Activated CD8-positive, alpha-beta T cell treated with anti-CD3 and anti-CD28 coated beads for 36 hours (primary cell): ENCODE measurements around the gene USP15. TPM values are rescaled to one million over a fixed set of nuclear protein-coding genes. Genes with fewer than 3 reads are reported as not detected.

ENCODE experiments used
- ATAC-seq: fragments of 200-7000 bp; cut with Tn5 transposase; one replicate; pipeline ENCODE4 v1.10.0; 2021; ENCODE audit warnings: mild to moderate bottlenecking, moderate library complexity
- CTCF ChIA-PET: fragments of 350-600 bp; sonication (Branson Sonifier 250); formaldehyde crosslinking; loops from one replicate; lab custom pipeline; 2021; ENCODE audit warnings: antibody characterized with exemption; lab: Charles Lee
- POLR2A ChIA-PET: fragments of 350-600 bp; sonication (Branson Sonifier 250); formaldehyde crosslinking; loops from one replicate; lab custom pipeline; 2021; ENCODE audit warnings: antibody characterized with exemption; lab: Charles Lee
- DNase-seq: peaks from one replicate; pipeline ENCODE4 v3.0.0-alpha.2; 2020
- H3K27ac Mint-ChIP-seq: one replicate; pipeline ENCODE4 v1.8.0; 2021; ENCODE audit warnings: mild to moderate bottlenecking, mixed read lengths
- H3K27me3 Mint-ChIP-seq: one replicate; pipeline ENCODE4 v1.8.0; 2021; ENCODE audit warnings: mixed read lengths
- H3K36me3 Mint-ChIP-seq: one replicate; pipeline ENCODE4 v1.8.0; 2021; ENCODE audit warnings: low read depth, mixed read lengths
- H3K4me1 Mint-ChIP-seq: one replicate; pipeline ENCODE4 v1.8.0; 2021; ENCODE audit warnings: low read depth, mixed read lengths
- H3K4me3 Mint-ChIP-seq: one replicate; pipeline ENCODE4 v1.8.0; 2021; ENCODE audit warnings: mild to moderate bottlenecking, moderate library complexity, mixed read lengths
- H3K9me3 Mint-ChIP-seq: one replicate; pipeline ENCODE4 v1.8.0; 2021; ENCODE audit warnings: mixed read lengths
- intact Hi-C: fragments of 100-400 bp; cut with micrococcal nuclease; formaldehyde crosslinking; loops from one replicate; pipeline ENCODE4 v1.10.0; 2022
- total RNA-seq, 2 experiments: library from RNA; stranded (reverse); gene quantifications; one replicate each; pipeline ENCODE4 v1.2.3, GENCODE V29; 2021
- TF ChIP-seq, protein P1 (sequence below): fragments of 200-600 bp; IDR thresholded peaks from one replicate; pipeline ENCODE4 v1.8.0; 2022; ENCODE audit warnings: antibody characterized with exemption, mild to moderate bottlenecking

Gene USP15
- total RNA-seq, 2 experiments from 2014 or later, result 112 to 118 TPM

GRCh38 chr12:62435303-62436163 lies 175.3 kb downstream of the USP15 start:
- Mint-ChIP-seq H3K27me3 (peaks cover 20% of the 10 kb centered on the region), H3K27ac (no peak overlapping the region), H3K9me3 (no peaks in the 10 kb centered on the region), H3K4me1 (peaks cover 6% of the 10 kb centered on the region), H3K4me3 (peak overlapping the region; percentile 68), H3K36me3 (no peaks in the 10 kb centered on the region)
- DNase-seq (peak; percentile 66), ATAC-seq (peak; percentile 86)
- TF ChIP-seq, protein P1, sequence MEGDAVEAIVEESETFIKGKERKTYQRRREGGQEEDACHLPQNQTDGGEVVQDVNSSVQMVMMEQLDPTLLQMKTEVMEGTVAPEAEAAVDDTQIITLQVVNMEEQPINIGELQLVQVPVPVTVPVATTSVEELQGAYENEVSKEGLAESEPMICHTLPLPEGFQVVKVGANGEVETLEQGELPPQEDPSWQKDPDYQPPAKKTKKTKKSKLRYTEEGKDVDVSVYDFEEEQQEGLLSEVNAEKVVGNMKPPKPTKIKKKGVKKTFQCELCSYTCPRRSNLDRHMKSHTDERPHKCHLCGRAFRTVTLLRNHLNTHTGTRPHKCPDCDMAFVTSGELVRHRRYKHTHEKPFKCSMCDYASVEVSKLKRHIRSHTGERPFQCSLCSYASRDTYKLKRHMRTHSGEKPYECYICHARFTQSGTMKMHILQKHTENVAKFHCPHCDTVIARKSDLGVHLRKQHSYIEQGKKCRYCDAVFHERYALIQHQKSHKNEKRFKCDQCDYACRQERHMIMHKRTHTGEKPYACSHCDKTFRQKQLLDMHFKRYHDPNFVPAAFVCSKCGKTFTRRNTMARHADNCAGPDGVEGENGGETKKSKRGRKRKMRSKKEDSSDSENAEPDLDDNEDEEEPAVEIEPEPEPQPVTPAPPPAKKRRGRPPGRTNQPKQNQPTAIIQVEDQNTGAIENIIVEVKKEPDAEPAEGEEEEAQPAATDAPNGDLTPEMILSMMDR, result peak; percentile 63
- intact Hi-C loops, result loop anchor here (5.0 kb wide), 1 partner anchor 377 kb away; no protein-coding TSS in a partner anchor
- POLR2A ChIA-PET, result interaction anchor here (1.5 kb wide), 1 partner anchor 371 kb away, joined by 4 read pairs; no protein-coding TSS in a partner anchor
- CTCF ChIA-PET, result interaction anchor here (0.6 to 5.3 kb wide), 25 partner anchors 8 to 377 kb away, joined by 3 to 128 read pairs (median 3); partner anchors contain the start of gene MON2

DNA sequence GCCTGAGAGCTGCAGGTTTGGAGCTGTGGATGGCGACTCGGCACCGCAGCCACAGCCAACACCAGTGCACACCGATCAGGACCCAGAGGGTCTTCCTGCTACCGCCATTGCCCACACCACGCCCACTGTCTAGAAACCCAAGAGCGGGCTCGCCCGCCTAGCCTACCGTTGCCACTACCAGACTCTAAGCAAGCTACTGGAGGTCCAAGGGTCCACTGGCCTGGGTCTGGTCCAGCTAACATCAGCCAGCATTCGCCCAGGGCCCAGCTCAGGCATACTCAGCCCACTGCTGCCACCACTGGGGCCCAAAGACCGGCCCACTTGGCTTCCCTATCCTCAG lies 175.9 kb downstream of the USP15 start:
- intact Hi-C loops, result loop anchor here (5.0 kb wide), 1 partner anchor 376 kb away; no protein-coding TSS in a partner anchor
- H3K4me1 Mint-ChIP-seq, result peaks cover 6% of the 10 kb centered on the region
- DNase-seq, result no peak
- no peak overlapping the region for H3K4me3 Mint-ChIP-seq
- H3K36me3 Mint-ChIP-seq, result peaks cover 4% of the 10 kb centered on the region
- CTCF ChIA-PET, result interaction anchor here (0.8 to 5.3 kb wide), 9 partner anchors 14 to 360 kb away, joined by 3 to 128 read pairs (median 3); partner anchors contain the start of gene MON2
- TF ChIP-seq, protein P1, result no peak
- no peak for ATAC-seq
- POLR2A ChIA-PET, result interaction anchor here (1.5 kb wide), 1 partner anchor 371 kb away, joined by 4 read pairs; no protein-coding TSS in a partner anchor
- peaks cover 5% of the 10 kb centered on the region for H3K9me3 Mint-ChIP-seq
- H3K27me3 Mint-ChIP-seq, result peaks cover 18% of the 10 kb centered on the region
- no peak overlapping the region for H3K27ac Mint-ChIP-seq

- CTCF ChIA-PET, result interaction anchor here (0.6 to 5.3 kb wide), 47 partner anchors 9 to 375 kb away, joined by 3 to 128 read pairs (median 4); partner anchors contain the start of gene MON2
- POLR2A ChIA-PET, result no interaction called here
- DNase-seq (peak; percentile 66), ATAC-seq (no peak)
- Mint-ChIP-seq H3K4me3 (no peak overlapping the region), H3K27ac (no peak overlapping the region), H3K4me1 (peaks cover 6% of the 10 kb centered on the region), H3K9me3 (peaks cover 17% of the 10 kb centered on the region), H3K36me3 (peaks cover 5% of the 10 kb centered on the region), H3K27me3 (peaks cover 12% of the 10 kb centered on the region)
- intact Hi-C loops, result loop anchor here (1.0 to 5.0 kb wide), 2 partner anchors 356 to 374 kb away; no protein-coding TSS in a partner anchor
- TF ChIP-seq, protein P1, result peak; percentile 83
These were observed 178.0 kb downstream of the USP15 start for GRCh38 chr12:62438098-62438692.

DNA sequence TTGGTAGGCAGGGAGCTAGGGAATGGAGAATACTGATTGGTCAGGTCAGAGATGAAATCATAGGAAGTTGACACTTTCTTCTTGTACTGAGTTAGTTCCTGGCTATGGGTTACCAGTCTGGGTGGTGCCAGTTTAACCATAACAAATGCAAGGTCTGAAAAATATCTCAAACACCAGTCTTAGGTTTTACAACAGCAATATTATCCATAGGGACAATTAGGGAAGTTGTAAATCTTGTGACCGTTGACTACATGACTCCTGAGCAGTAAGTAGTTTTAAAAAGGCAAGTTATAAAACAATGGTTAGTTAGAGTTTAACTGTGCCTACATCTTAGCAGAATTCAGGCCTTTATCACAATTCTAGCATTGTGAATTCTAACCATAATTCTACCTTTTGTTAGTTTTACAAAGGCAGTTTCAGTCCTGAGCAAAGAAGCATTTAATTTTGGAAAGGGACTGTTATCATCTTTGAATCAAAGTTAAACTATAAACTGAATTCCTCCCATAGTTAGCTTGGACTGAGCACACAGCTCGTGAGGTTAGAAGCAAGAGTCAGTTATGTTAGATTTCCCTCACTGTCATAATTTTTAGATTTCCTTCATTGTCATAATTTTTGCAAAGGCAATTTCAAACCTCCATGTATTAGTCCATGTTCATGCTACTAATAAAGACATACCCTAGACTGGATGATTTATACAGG lies 186.7 kb downstream of the USP15 start:
- TF ChIP-seq, protein P1, result no peak
- DNase-seq, result no peak
- Mint-ChIP-seq H3K9me3 (peaks cover 20% of the 10 kb centered on the region), H3K4me3 (no peak overlapping the region), H3K27me3 (peaks cover 1% of the 10 kb centered on the region), H3K27ac (no peak overlapping the region), H3K4me1 (no peaks in the 10 kb centered on the region), H3K36me3 (peaks cover 2% of the 10 kb centered on the region)
- no peak for ATAC-seq
- CTCF ChIA-PET, result interaction anchor here (0.6 to 2.2 kb wide), 3 partner anchors 9 to 254 kb away, joined by 3 to 9 read pairs (median 3); no protein-coding TSS in a partner anchor
- POLR2A ChIA-PET, result no interaction called here
- intact Hi-C loops, result no loop called here
